Neural progenitor cell (in vitro differentiated cells): ENCODE data around the gene COTL1. TPM values are rescaled to one million over a fixed set of nuclear protein-coding genes. Genes with fewer than 3 reads are reported as not detected.

ENCODE experiments used
- DNase-seq: peaks from one replicate; pipeline ENCODE4 v3.0.0-alpha.2; 2016; ENCODE audit warnings: low spot score
- H2AFZ ChIP-seq: fragments of 200-600 bp; sonication (generic); replicated peaks from 2 replicates; pipeline ENCODE4 v1.6.1; 2016; ENCODE audit warnings: antibody characterized with exemption
- H3F3A ChIP-seq: fragments of 200-600 bp; sonication (generic); 2 replicates; pipeline ENCODE4 v1.6.1; 2016; ENCODE audit warnings: antibody characterized with exemption, low read depth
- H3K27ac ChIP-seq: fragments of 200-600 bp; sonication (generic); 2 replicates; pipeline ENCODE4 v1.5.1; 2016; ENCODE audit warnings: mild to moderate bottlenecking
- H3K27me3 ChIP-seq: fragments of 200-600 bp; sonication (generic); 2 replicates; pipeline ENCODE4 v1.6.1; 2016; ENCODE audit warnings: mild to moderate bottlenecking, moderate library complexity
- H3K36me3 ChIP-seq: fragments of 200-600 bp; sonication (generic); 2 replicates; pipeline ENCODE4 v1.5.1; 2016
- H3K4me1 ChIP-seq: fragments of 200-600 bp; sonication (generic); 2 replicates; pipeline ENCODE4 v1.6.1; 2016; ENCODE audit warnings: mixed run types
- H3K4me2 ChIP-seq: fragments of 200-600 bp; sonication (generic); 2 replicates; pipeline ENCODE4 v1.6.1; 2016
- H3K4me3 ChIP-seq: fragments of 200-600 bp; sonication (generic); 2 replicates; pipeline ENCODE4 v1.5.1; 2016
- H3K79me2 ChIP-seq: fragments of 200-600 bp; sonication (generic); 2 replicates; pipeline ENCODE4 v1.6.1; 2016; ENCODE audit warnings: low read depth
- H3K9ac ChIP-seq: fragments of 200-600 bp; sonication (generic); 2 replicates; pipeline ENCODE4 v1.6.1; 2016
- H3K9me3 ChIP-seq: fragments of 200-600 bp; sonication (generic); 2 replicates; pipeline ENCODE4 v1.5.1; 2016; ENCODE audit warnings: low read depth
- H4K20me1 ChIP-seq: fragments of 200-600 bp; sonication (generic); 2 replicates; pipeline ENCODE4 v1.6.1; 2016; ENCODE audit warnings: low read depth
- H3K27ac Mint-ChIP-seq: 3 replicates; pipeline ENCODE4 v1.8.0; 2021; ENCODE audit warnings: mixed read lengths
- H3K27me3 Mint-ChIP-seq: 2 replicates; pipeline ENCODE4 v1.8.0; 2022; ENCODE audit warnings: low read depth, mild to moderate bottlenecking, inconsistent platforms, moderate library complexity, mixed read lengths; ENCODE audit not compliant: insufficient read depth
- H3K36me3 Mint-ChIP-seq: 3 replicates; pipeline ENCODE4 v1.8.0; 2021; ENCODE audit warnings: mixed read lengths
- H3K4me1 Mint-ChIP-seq: 3 replicates; pipeline ENCODE4 v1.8.0; 2021; ENCODE audit warnings: mixed read lengths
- H3K4me3 Mint-ChIP-seq: 3 replicates; pipeline ENCODE4 v1.8.0; 2021; ENCODE audit warnings: mild to moderate bottlenecking, moderate library complexity, mixed read lengths
- H3K9me3 Mint-ChIP-seq: 3 replicates; pipeline ENCODE4 v1.8.0; 2020; ENCODE audit warnings: mixed read lengths
- EZH2 ChIP-seq: fragments of 200-600 bp; sonication (generic); IDR thresholded peaks from 2 replicates; pipeline ENCODE4 v1.6.1; 2017; ENCODE audit warnings: antibody characterized with exemption, mild to moderate bottlenecking, moderate library complexity
- EZH2phosphoT487 ChIP-seq: fragments of 200-600 bp; sonication (generic); IDR thresholded peaks from 2 replicates; pipeline ENCODE4 v1.6.1; 2017; ENCODE audit warnings: antibody characterized with exemption
- total RNA-seq: library from RNA; depleted of rRNA; stranded (reverse); fragments of >200 nt; gene quantifications from 2 replicates; pipeline ENCODE4 v1.2.3, GENCODE V29; 2015; ENCODE audit warnings: low replicate concordance
- TF ChIP-seq, protein P1 (sequence below): fragments of 200-600 bp; sonication (generic); IDR thresholded peaks from 2 replicates; pipeline ENCODE4 v1.5.1; 2017; ENCODE audit warnings: antibody characterized with exemption, mild to moderate bottlenecking

COTL1 gene
- total RNA-seq, 1 donor from 2014 or later = 46.9 TPM

DNA sequence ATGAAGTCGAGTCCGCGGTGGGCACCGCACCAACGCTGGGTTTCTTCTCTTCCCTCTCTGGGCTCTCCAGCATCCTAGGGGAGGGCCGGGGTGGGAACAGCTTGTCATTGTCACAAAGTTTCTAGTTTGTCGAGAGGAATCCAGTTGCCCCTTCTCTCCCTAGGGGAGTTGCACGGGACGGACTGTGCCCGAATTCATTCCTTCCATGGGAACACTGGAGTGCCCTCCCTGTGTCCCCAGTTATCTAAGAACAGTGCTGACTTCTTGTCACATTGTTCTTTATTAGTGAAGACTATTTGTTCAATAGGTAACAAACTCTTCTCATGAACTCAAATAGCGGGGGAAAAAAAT lies 31.6 kb upstream of the COTL1 start:
- peaks cover 3% of the 10 kb centered on the region for H3K27me3 Mint-ChIP-seq
- DNase-seq = no peak
- no peak overlapping the region for H3K27ac Mint-ChIP-seq
- H3K9ac ChIP-seq = no peak overlapping the region
- H3F3A ChIP-seq = peaks cover 6% of the 10 kb centered on the region
- no peaks in the 10 kb centered on the region for H3K9me3 ChIP-seq
- peak overlapping the region; percentile 72 for H3K4me3 ChIP-seq
- H4K20me1 ChIP-seq = peaks cover 14% of the 10 kb centered on the region
- H3K4me1 ChIP-seq = no peaks in the 10 kb centered on the region
- peak overlapping the region; percentile 98 for H3K4me2 ChIP-seq
- peaks cover 2% of the 10 kb centered on the region for H3K9me3 Mint-ChIP-seq
- no peaks in the 10 kb centered on the region for H3K79me2 ChIP-seq
- H3K36me3 Mint-ChIP-seq = peaks cover 9% of the 10 kb centered on the region
- H3K4me3 Mint-ChIP-seq = peak overlapping the region; percentile 86
- no peak overlapping the region for H2AFZ ChIP-seq
- H3K4me1 Mint-ChIP-seq = peaks cover 32% of the 10 kb centered on the region
- H3K36me3 ChIP-seq = no peaks in the 10 kb centered on the region
- H3K27me3 ChIP-seq = peaks cover 52% of the 10 kb centered on the region
- no peak overlapping the region for H3K27ac ChIP-seq
- TF ChIP-seq, protein P1, sequence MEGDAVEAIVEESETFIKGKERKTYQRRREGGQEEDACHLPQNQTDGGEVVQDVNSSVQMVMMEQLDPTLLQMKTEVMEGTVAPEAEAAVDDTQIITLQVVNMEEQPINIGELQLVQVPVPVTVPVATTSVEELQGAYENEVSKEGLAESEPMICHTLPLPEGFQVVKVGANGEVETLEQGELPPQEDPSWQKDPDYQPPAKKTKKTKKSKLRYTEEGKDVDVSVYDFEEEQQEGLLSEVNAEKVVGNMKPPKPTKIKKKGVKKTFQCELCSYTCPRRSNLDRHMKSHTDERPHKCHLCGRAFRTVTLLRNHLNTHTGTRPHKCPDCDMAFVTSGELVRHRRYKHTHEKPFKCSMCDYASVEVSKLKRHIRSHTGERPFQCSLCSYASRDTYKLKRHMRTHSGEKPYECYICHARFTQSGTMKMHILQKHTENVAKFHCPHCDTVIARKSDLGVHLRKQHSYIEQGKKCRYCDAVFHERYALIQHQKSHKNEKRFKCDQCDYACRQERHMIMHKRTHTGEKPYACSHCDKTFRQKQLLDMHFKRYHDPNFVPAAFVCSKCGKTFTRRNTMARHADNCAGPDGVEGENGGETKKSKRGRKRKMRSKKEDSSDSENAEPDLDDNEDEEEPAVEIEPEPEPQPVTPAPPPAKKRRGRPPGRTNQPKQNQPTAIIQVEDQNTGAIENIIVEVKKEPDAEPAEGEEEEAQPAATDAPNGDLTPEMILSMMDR = no peak
- TF ChIP-seq EZH2 (no peak), EZH2phosphoT487 (no peak)

DNA sequence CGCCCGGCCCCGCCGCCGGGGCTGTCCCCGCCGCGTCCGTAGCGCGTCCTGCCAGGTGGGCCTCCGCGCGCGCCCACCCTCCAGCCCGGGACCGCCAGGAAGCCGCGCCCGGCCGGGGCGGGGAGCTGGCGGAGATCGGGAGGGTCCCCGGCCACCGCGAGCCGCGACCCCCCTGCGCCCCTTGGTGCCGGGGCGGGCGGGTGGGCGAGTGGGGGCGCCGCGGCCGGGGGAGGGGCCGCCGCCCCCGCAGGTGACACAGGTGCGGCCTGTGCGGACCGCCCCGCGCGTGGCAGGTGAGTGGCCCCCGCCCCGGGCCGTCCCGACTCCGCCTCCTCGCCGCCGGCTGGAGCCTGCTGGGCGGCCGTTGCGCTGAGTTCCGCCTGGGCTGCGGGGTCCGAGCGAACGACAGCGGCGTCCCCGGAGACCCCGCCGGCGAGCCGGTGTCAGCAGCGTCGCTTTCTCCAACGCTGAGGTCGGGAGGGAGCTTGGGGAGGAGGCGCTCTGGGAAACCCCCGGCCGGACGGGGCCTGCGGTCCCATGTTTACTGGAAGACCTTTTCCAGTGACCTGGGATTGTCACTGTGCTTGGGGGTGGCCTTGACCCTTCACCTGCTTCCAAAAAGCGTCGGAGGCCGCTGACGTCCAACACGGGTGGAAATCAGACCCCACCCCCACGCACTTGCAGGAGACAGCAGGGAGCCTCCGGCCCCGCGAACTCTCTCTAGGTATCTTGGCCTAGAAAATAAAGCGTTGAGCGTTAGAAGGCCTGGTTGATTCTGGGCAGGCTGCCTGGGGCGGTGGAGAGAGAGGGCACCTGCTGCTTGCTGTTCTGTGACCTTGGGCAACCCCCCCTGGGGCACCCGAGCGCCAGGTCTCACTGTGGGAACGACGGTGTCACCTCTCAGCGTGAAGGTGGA lies 31.0 kb upstream of the COTL1 start:
- peak; percentile 69 for DNase-seq
- H3K79me2 ChIP-seq = no peaks in the 10 kb centered on the region
- no peaks in the 10 kb centered on the region for H3K4me1 ChIP-seq
- Mint-ChIP-seq H3K27ac (no peak overlapping the region), H3K4me1 (peaks cover 32% of the 10 kb centered on the region), H3K4me3 (peak overlapping the region; percentile 86), H3K27me3 (peaks cover 3% of the 10 kb centered on the region), H3K36me3 (peaks cover 9% of the 10 kb centered on the region), H3K9me3 (peaks cover 2% of the 10 kb centered on the region)
- no peak overlapping the region for H3K9ac ChIP-seq
- peaks cover 14% of the 10 kb centered on the region for H4K20me1 ChIP-seq
- H3K27ac ChIP-seq = no peak overlapping the region
- no peaks in the 10 kb centered on the region for H3K9me3 ChIP-seq
- TF ChIP-seq EZH2 = no peak
- TF ChIP-seq, protein P1 = no peak
- TF ChIP-seq EZH2phosphoT487 = peak; percentile 41
- H3K4me3 ChIP-seq = peak overlapping the region; percentile 72
- peak overlapping the region; percentile 98 for H3K4me2 ChIP-seq
- peaks cover 52% of the 10 kb centered on the region for H3K27me3 ChIP-seq
- no peak overlapping the region for H2AFZ ChIP-seq
- peaks cover 6% of the 10 kb centered on the region for H3F3A ChIP-seq
- H3K36me3 ChIP-seq = no peaks in the 10 kb centered on the region

DNA sequence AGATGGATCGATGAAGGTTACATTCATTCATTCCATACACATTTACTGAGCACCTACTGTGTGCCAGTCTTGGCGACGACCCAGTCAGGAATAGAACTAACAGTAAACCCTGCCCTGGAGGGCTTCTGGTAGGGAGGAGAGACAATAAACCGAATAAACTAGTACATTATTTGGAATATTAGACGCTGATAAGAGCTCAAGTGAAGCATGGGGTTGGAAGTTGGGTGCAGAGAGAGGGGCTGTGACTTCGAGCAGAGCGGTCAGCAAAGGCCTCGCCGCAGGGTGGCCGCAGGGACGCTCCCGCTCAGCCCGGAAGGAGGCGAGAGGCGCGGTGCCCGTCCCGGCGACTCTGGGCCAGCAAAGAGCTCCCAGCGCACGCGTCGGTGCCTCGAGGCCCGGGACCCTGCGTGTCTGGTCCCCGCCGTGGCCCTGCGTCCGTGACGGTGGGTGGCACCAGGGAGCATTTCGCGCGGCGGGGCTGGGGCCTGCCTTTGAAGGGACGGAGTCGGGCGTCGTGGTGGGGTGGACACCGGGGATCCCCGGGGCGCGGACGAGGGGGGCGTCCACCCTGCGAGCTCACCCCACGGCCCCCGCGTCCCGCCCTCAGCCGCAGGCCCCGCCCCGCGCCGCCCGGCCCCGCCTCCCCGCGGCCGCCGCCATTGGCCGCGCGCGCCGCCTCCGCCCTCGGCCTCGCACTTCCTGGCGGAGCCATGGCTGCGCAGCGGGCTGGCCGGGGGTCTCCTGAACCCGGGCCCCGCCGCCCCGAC lies 30.1 kb upstream of the COTL1 start, which contains the start of gene KLHL36:
KLHL36 (plus strand) TSS at position 684 of the 767 bp plus-strand sequence. CDS start 2,357 bp downstream, outside the sequence.
- Mint-ChIP-seq H3K27me3 (peaks cover 3% of the 10 kb centered on the region), H3K27ac (peak within 1 kb of the TSS; percentile 92), H3K4me3 (peak within 1 kb of the TSS; percentile 93), H3K36me3 (peaks cover 7% of the 10 kb centered on the region), H3K4me1 (peaks cover 33% of the 10 kb centered on the region), H3K9me3 (peaks cover 2% of the 10 kb centered on the region)
- peak within 1 kb of the TSS; percentile 72 for H3K4me3 ChIP-seq
- H3K36me3 ChIP-seq = no peaks in the 10 kb centered on the region
- peak within 1 kb of the TSS; percentile 98 for H2AFZ ChIP-seq
- H3K9me3 ChIP-seq = no peaks in the 10 kb centered on the region
- no peaks in the 10 kb centered on the region for H3K79me2 ChIP-seq
- no peak within 1 kb of the TSS for H3K9ac ChIP-seq
- H3F3A ChIP-seq = peaks cover 6% of the 10 kb centered on the region
- peak within 1 kb of the TSS; percentile 98 for H3K4me2 ChIP-seq
- H4K20me1 ChIP-seq = peaks cover 14% of the 10 kb centered on the region
- TF ChIP-seq EZH2phosphoT487 = no peak
- TF ChIP-seq, protein P1 = no peak
- peak; percentile 17 for TF ChIP-seq EZH2
- peak; percentile 52 for DNase-seq
- no peak within 1 kb of the TSS for H3K27ac ChIP-seq
- no peaks in the 10 kb centered on the region for H3K4me1 ChIP-seq
- peaks cover 52% of the 10 kb centered on the region for H3K27me3 ChIP-seq
